GM20431 (cell line): Measurements from ENCODE around the gene DTNB.
"Not testable (repeated sequence)": the region's sequence is repeated elsewhere in the genome, so short reads cannot be mapped to it uniquely, and the experiment has no call there.

Experiments
- in situ Hi-C: fragments of 300-500 bp; cut with MseI, MboI; formaldehyde crosslinking; loops from one replicate; pipeline ENCODE4 v1.15.0; 2020; ENCODE audit warnings: low sequenced_read_pairs; ENCODE audit not compliant: unreplicated experiment

DTNB gene

GRCh38 chr2:25635797-25636196 is 37.6 kb downstream of the DTNB start:
- in situ Hi-C loops, result no loop called here

- in situ Hi-C loops, result not testable (repeated sequence)
These were observed 39.6 kb downstream of the DTNB start for GRCh38 chr2:25633801-25634200.

GRCh38 chr2:25632396-25632795 is 41.0 kb downstream of the DTNB start:
- in situ Hi-C loops, result no loop called here

- in situ Hi-C loops, result no loop called here
These were observed 48.7 kb downstream of the DTNB start for GRCh38 chr2:25624635-25625034.

- in situ Hi-C loops, result no loop called here
These were observed 50.0 kb downstream of the DTNB start for GRCh38 chr2:25623361-25623760.

GRCh38 chr2:25620711-25621110 is 52.7 kb downstream of the DTNB start:
- in situ Hi-C loops, result no loop called here

- in situ Hi-C loops, result no loop called here
These were observed 53.3 kb downstream of the DTNB start for GRCh38 chr2:25620077-25620476.

- in situ Hi-C loops, result no loop called here
These were observed 54.2 kb downstream of the DTNB start for GRCh38 chr2:25619185-25619584.

GRCh38 chr2:25618676-25619075 is 54.7 kb downstream of the DTNB start:
- in situ Hi-C loops, result no loop called here

- in situ Hi-C loops, result no loop called here
These were observed 55.3 kb downstream of the DTNB start for GRCh38 chr2:25617948-25618646.

- in situ Hi-C loops, result no loop called here
These were observed 57.5 kb downstream of the DTNB start for GRCh38 chr2:25615920-25616319.

- in situ Hi-C loops, result no loop called here
These were observed 58.0 kb downstream of the DTNB start for GRCh38 chr2:25615386-25615785.

GRCh38 chr2:25614711-25615110 is 58.7 kb downstream of the DTNB start:
- in situ Hi-C loops, result no loop called here

- in situ Hi-C loops, result no loop called here
These were observed 64.7 kb downstream of the DTNB start for GRCh38 chr2:25608718-25609117.

- in situ Hi-C loops, result no loop called here
These were observed 66.5 kb downstream of the DTNB start for GRCh38 chr2:25606892-25607291.

- in situ Hi-C loops, result no loop called here
These were observed 71.0 kb downstream of the DTNB start for GRCh38 chr2:25602333-25602723.

- in situ Hi-C loops, result not testable (repeated sequence)
These were observed 71.6 kb downstream of the DTNB start for GRCh38 chr2:25601711-25602332.

- in situ Hi-C loops, result no loop called here
These were observed 74.5 kb downstream of the DTNB start for GRCh38 chr2:25598911-25599310.

- in situ Hi-C loops, result no loop called here
These were observed 75.0 kb downstream of the DTNB start for GRCh38 chr2:25598332-25598731.

- in situ Hi-C loops, result no loop called here
These were observed 75.5 kb downstream of the DTNB start for GRCh38 chr2:25597881-25598280.

GRCh38 chr2:25596516-25597244 is 76.7 kb downstream of the DTNB start:
- in situ Hi-C loops, result no loop called here
